ENCODE measurements around the gene ZDHHC9. TPM values are rescaled to one million over a fixed set of nuclear protein-coding genes. Genes with fewer than 3 reads are reported as not detected.

Gene ZDHHC9
- total RNA-seq, 1 donor from 2014 or later = 62.0 TPM

DNA sequence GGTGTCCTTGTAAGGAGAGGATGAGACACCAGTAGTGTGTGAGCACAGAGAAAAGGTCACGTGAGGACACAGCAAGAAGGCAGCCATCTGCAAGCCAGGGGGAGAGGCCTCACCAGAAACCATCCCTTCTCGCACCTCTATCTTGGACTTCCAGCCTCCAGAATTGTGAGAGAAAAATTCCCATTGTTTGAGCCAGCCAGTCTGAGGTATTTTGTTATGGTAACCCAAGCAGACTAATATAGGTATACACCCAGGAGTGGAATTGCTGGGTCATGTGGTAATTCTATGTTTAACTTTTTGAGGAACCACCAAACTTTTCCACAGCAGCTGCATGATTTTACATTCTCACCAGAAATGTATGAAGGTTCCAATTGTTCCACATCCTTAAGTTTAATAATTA lies 25.6 kb downstream of the ZDHHC9 start:
- Mint-ChIP-seq H3K9me3 (ENCODE audit: unreplicated experiment) (no peaks in the 10 kb centered on the region), H3K27me3 (ENCODE audit: unreplicated experiment) (no peaks in the 10 kb centered on the region)

DNA sequence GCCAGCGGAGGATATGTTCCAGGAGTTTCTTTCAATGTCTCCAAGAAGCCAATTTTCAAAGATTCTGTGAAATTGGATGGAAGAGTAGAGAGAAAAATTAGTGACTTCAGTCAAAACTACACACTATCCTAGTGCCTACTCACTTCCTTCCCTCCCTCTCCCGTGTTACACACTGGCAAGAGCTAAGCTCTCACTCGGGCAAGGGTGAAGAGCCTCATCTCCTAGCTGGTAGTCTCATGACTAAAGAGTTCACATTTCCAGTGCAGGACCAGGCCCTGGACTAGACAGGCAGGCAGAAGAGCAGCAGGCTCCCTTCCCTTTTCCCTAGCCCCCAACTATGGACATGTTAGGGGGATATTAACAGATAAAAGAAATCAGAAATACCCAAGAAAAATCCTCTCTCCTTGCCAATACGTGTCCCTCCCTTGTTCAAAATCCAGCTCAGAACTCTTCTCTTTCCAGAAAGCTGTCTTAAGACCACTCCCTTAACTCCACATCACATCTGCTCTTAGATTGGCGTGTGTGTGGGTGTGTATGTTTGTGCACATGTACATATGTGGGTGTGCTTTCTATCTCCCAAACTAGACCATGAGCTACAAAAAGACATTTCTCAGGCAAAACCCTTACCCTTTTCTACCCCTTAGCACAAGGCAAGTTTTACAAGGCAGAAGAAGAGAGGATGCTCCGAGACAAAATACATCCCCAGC lies 29.9 kb downstream of the ZDHHC9 start:
- Mint-ChIP-seq H3K4me3 (ENCODE audit: unreplicated experiment) (no peak overlapping the region), H3K36me3 (ENCODE audit: unreplicated experiment) (no peaks in the 10 kb centered on the region), H3K27me3 (ENCODE audit: unreplicated experiment) (peaks cover 3% of the 10 kb centered on the region), H3K9me3 (ENCODE audit: unreplicated experiment) (no peaks in the 10 kb centered on the region), H3K27ac (ENCODE audit: unreplicated experiment) (no peak overlapping the region), H3K4me1 (ENCODE audit: low read depth, unreplicated experiment) (no peaks in the 10 kb centered on the region)
- TF ChIP-seq, protein P1, sequence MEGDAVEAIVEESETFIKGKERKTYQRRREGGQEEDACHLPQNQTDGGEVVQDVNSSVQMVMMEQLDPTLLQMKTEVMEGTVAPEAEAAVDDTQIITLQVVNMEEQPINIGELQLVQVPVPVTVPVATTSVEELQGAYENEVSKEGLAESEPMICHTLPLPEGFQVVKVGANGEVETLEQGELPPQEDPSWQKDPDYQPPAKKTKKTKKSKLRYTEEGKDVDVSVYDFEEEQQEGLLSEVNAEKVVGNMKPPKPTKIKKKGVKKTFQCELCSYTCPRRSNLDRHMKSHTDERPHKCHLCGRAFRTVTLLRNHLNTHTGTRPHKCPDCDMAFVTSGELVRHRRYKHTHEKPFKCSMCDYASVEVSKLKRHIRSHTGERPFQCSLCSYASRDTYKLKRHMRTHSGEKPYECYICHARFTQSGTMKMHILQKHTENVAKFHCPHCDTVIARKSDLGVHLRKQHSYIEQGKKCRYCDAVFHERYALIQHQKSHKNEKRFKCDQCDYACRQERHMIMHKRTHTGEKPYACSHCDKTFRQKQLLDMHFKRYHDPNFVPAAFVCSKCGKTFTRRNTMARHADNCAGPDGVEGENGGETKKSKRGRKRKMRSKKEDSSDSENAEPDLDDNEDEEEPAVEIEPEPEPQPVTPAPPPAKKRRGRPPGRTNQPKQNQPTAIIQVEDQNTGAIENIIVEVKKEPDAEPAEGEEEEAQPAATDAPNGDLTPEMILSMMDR (IDR thresholded peaks at IDR 0.05; ENCODE audit: partially characterized antibody, unreplicated experiment) = no peak
- no peak for DNase-seq

More for the DNA sequence above, 25.6 kb downstream of the ZDHHC9 start:
- DNase-seq = no peak
- H3K4me1 Mint-ChIP-seq (ENCODE audit: low read depth, unreplicated experiment) = no peaks in the 10 kb centered on the region
- TF ChIP-seq, protein P1 (IDR thresholded peaks at IDR 0.05; ENCODE audit: partially characterized antibody, unreplicated experiment) = no peak
- H3K27ac Mint-ChIP-seq (ENCODE audit: unreplicated experiment) = no peak overlapping the region
- H3K4me3 Mint-ChIP-seq (ENCODE audit: unreplicated experiment) = no peak overlapping the region
- H3K36me3 Mint-ChIP-seq (ENCODE audit: unreplicated experiment) = no peaks in the 10 kb centered on the region

DNA sequence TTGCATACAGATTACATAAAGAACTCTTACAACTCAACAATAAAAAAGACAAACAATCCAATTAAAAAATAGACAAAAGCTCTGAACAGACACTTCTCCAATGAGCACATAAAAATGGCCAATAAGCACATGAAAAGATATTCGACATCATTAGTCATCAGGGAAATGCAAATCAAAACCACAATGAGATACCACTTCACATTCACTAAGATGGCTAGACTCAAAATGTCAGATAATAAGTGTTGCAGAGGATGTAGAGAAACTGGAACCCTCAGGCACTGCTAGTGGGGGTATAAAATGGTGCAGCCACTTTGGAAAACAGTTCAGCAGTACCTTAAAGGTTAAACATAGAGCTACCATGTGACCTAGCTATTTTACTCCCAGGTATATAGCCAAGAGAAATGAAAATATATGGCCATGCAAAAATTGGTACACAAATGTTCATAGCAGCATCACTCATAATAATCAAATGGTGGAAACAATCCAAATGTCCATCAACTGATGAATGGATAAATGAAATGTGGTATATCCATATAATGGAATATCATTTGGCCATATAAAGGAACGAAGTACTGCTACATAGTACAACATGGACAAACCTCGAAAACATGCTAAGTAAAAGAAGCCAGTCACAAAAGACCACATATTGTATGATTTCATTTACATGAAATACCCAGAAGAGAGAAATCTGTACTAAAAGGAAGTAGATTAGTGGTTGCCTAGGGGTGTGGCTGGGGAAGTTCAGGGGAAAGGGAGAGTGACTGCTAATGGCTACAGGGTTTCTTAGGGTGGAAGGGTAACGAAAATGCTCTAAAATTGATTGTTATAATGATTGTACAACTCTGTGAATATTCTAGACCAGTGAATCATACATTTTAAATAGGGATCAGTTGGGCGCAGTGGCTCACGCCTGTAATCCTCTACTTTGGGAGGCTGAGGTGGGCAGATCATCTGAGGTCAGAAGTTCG lies 34.6 kb downstream of the ZDHHC9 start:
- TF ChIP-seq, protein P1 (IDR thresholded peaks at IDR 0.05; ENCODE audit: partially characterized antibody, unreplicated experiment) = no peak

DNA sequence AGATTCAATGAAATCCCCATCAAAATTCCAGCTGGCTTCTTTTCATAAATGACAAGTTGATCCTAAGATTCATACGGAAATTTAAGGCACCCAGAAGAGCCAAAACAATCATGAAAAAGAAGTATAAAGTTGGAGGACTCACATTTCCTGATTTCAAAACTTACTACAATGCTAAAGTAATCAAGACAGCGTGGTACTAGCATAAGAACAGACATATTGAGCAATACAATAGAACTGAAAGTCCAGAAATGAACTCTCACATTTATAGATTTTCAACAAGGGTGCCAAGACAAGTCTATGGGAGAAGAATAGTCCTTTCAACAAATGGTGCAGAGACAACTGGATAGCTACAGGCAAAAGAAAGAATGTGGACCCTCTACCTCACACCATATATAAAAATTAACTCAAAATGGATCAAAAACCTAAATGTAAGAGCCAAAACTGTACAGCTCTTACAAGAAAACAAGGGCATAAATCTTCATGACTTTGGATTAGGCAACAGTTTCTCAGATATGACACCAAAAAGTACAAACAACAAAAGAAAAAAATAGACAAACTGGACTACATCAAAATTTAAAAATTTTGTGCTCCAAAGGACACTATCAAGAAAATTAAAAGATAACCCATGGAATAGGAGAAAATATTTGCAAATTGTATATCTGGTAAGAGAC lies 35.4 kb downstream of the ZDHHC9 start:
- TF ChIP-seq, protein P1 (IDR thresholded peaks at IDR 0.05; ENCODE audit: partially characterized antibody, unreplicated experiment) = no peak
- DNase-seq = no peak
- Mint-ChIP-seq H3K27ac (ENCODE audit: unreplicated experiment) (no peak overlapping the region), H3K27me3 (ENCODE audit: unreplicated experiment) (peaks cover 5% of the 10 kb centered on the region), H3K4me1 (ENCODE audit: low read depth, unreplicated experiment) (peaks cover 5% of the 10 kb centered on the region), H3K36me3 (ENCODE audit: unreplicated experiment) (no peaks in the 10 kb centered on the region), H3K9me3 (ENCODE audit: unreplicated experiment) (no peaks in the 10 kb centered on the region), H3K4me3 (ENCODE audit: unreplicated experiment) (no peak overlapping the region)

More for the DNA sequence above, 34.6 kb downstream of the ZDHHC9 start:
- H3K27ac Mint-ChIP-seq (ENCODE audit: unreplicated experiment) = no peak overlapping the region
- H3K36me3 Mint-ChIP-seq (ENCODE audit: unreplicated experiment) = no peaks in the 10 kb centered on the region
- no peak for DNase-seq
- no peak overlapping the region for H3K4me3 Mint-ChIP-seq (ENCODE audit: unreplicated experiment)
- no peaks in the 10 kb centered on the region for H3K9me3 Mint-ChIP-seq (ENCODE audit: unreplicated experiment)
- no peaks in the 10 kb centered on the region for H3K4me1 Mint-ChIP-seq (ENCODE audit: low read depth, unreplicated experiment)
- H3K27me3 Mint-ChIP-seq (ENCODE audit: unreplicated experiment) = peaks cover 5% of the 10 kb centered on the region
